Measurements from ENCODE around the gene STPG1. TPM values are rescaled to one million over a fixed set of nuclear protein-coding genes. Genes with fewer than 3 reads are reported as not detected.

The STPG1 gene
- total RNA-seq, 1 donor from 2014 or later = 10.0 TPM

GRCh38 chr1:24373710-24374109 lies 39.9 kb downstream of the STPG1 start:
- no peak for TF ChIP-seq CTCF (IDR thresholded peaks at IDR 0.05; ENCODE audit: unreplicated experiment)
- no peak for DNase-seq (ENCODE audit: low spot score)
- no peak overlapping the region for H3K4me3 Mint-ChIP-seq (ENCODE audit: unreplicated experiment)
- no peaks in the 10 kb centered on the region for H3K27me3 Mint-ChIP-seq (ENCODE audit: unreplicated experiment)
- H3K36me3 Mint-ChIP-seq (ENCODE audit: low read depth, unreplicated experiment) = peaks cover under 1% of the 10 kb centered on the region
- peaks cover 3% of the 10 kb centered on the region for H3K4me1 Mint-ChIP-seq (ENCODE audit: unreplicated experiment)
- no peaks in the 10 kb centered on the region for H3K9me3 Mint-ChIP-seq (ENCODE audit: unreplicated experiment)
- no peak overlapping the region for H3K27ac Mint-ChIP-seq (ENCODE audit: unreplicated experiment)

- H3K27me3 Mint-ChIP-seq (ENCODE audit: unreplicated experiment) = no peaks in the 10 kb centered on the region
- DNase-seq (ENCODE audit: low spot score) = no peak
- H3K4me3 Mint-ChIP-seq (ENCODE audit: unreplicated experiment) = no peak overlapping the region
- H3K36me3 Mint-ChIP-seq (ENCODE audit: low read depth, unreplicated experiment) = no peaks in the 10 kb centered on the region
- no peak for TF ChIP-seq CTCF (IDR thresholded peaks at IDR 0.05; ENCODE audit: unreplicated experiment)
- no peak overlapping the region for H3K27ac Mint-ChIP-seq (ENCODE audit: unreplicated experiment)
- peaks cover 3% of the 10 kb centered on the region for H3K4me1 Mint-ChIP-seq (ENCODE audit: unreplicated experiment)
- no peaks in the 10 kb centered on the region for H3K9me3 Mint-ChIP-seq (ENCODE audit: unreplicated experiment)
Measured at GRCh38 chr1:24373044-24373443, 40.5 kb downstream of the STPG1 start.

- no peak overlapping the region for H3K4me3 Mint-ChIP-seq (ENCODE audit: unreplicated experiment)
- no peak for TF ChIP-seq CTCF (IDR thresholded peaks at IDR 0.05; ENCODE audit: unreplicated experiment)
- peaks cover 1% of the 10 kb centered on the region for H3K27me3 Mint-ChIP-seq (ENCODE audit: unreplicated experiment)
- H3K36me3 Mint-ChIP-seq (ENCODE audit: low read depth, unreplicated experiment) = no peaks in the 10 kb centered on the region
- H3K9me3 Mint-ChIP-seq (ENCODE audit: unreplicated experiment) = no peaks in the 10 kb centered on the region
- DNase-seq (ENCODE audit: low spot score) = no peak
- no peak overlapping the region for H3K27ac Mint-ChIP-seq (ENCODE audit: unreplicated experiment)
- H3K4me1 Mint-ChIP-seq (ENCODE audit: unreplicated experiment) = peaks cover 3% of the 10 kb centered on the region
Measured at GRCh38 chr1:24369801-24370200, 43.8 kb downstream of the STPG1 start.

GRCh38 chr1:24369199-24369598 lies 44.4 kb downstream of the STPG1 start:
- no peak overlapping the region for H3K27ac Mint-ChIP-seq (ENCODE audit: unreplicated experiment)
- peaks cover 3% of the 10 kb centered on the region for H3K4me1 Mint-ChIP-seq (ENCODE audit: unreplicated experiment)
- no peak for TF ChIP-seq CTCF (IDR thresholded peaks at IDR 0.05; ENCODE audit: unreplicated experiment)
- DNase-seq (ENCODE audit: low spot score) = no peak
- no peaks in the 10 kb centered on the region for H3K36me3 Mint-ChIP-seq (ENCODE audit: low read depth, unreplicated experiment)
- no peak overlapping the region for H3K4me3 Mint-ChIP-seq (ENCODE audit: unreplicated experiment)
- H3K27me3 Mint-ChIP-seq (ENCODE audit: unreplicated experiment) = peaks cover 2% of the 10 kb centered on the region
- H3K9me3 Mint-ChIP-seq (ENCODE audit: unreplicated experiment) = no peaks in the 10 kb centered on the region

GRCh38 chr1:24366707-24367106 lies 46.9 kb downstream of the STPG1 start:
- Mint-ChIP-seq H3K4me3 (ENCODE audit: unreplicated experiment) (no peak overlapping the region), H3K27me3 (ENCODE audit: unreplicated experiment) (peaks cover 2% of the 10 kb centered on the region), H3K9me3 (ENCODE audit: unreplicated experiment) (no peaks in the 10 kb centered on the region), H3K4me1 (ENCODE audit: unreplicated experiment) (no peaks in the 10 kb centered on the region), H3K36me3 (ENCODE audit: low read depth, unreplicated experiment) (no peaks in the 10 kb centered on the region), H3K27ac (ENCODE audit: unreplicated experiment) (no peak overlapping the region)
- no peak for DNase-seq (ENCODE audit: low spot score)
- no peak for TF ChIP-seq CTCF (IDR thresholded peaks at IDR 0.05; ENCODE audit: unreplicated experiment)

Data from endothelial cell (in vitro differentiated cells).